Renal pelvis (tissue), 4 donors: ENCODE data around the gene SKIL. TPM values are rescaled to one million over a fixed set of nuclear protein-coding genes. Genes with fewer than 3 reads are reported as not detected.
"Not testable (repeated sequence)": the region's sequence is repeated elsewhere in the genome, so short reads cannot be mapped to it uniquely, and the experiment has no call there.

ENCODE experiments used
- DNase-seq: peaks from one replicate; pipeline ENCODE4 v3.0.0-alpha.2; 2013
- polyA plus RNA-seq, 3 donors: library from polyadenylated mRNA; unstranded; fragments of 120-200 nt; gene quantifications; one replicate each; pipeline ENCODE4 v1.2.1, GENCODE V29; 2013; ENCODE audit not compliant: insufficient read length in 3 of 3

The SKIL gene
- polyA plus RNA-seq, 3 donors: 32.1 to 50.8 (median 48.5) TPM

GRCh38 chr3:170343859-170344258, 13.7 kb upstream of the SKIL start:
- DNase-seq: not testable (repeated sequence)

GRCh38 chr3:170344971-170345370, 12.5 kb upstream of the SKIL start:
- no peak for DNase-seq

- no peak for DNase-seq
Measured at GRCh38 chr3:170346481-170347392, 10.8 kb upstream of the SKIL start.

- no peak for DNase-seq
Measured at GRCh38 chr3:170350515-170351413, 6.8 kb upstream of the SKIL start.

GRCh38 chr3:170352936-170353335, 4.6 kb upstream of the SKIL start:
- DNase-seq: no peak

GRCh38 chr3:170353485-170353884, 4.0 kb upstream of the SKIL start:
- no peak for DNase-seq

- DNase-seq: no peak
Measured at GRCh38 chr3:170354760-170355159, 2.8 kb upstream of the SKIL start.

GRCh38 chr3:170355738-170356595, 1.5 kb upstream of the SKIL start:
- DNase-seq: peak; percentile 57

- DNase-seq: peak; percentile 86
Measured at GRCh38 chr3:170356596-170357175, 829 bp upstream of the SKIL start.

GRCh38 chr3:170358042-170359010, 811 bp downstream of the SKIL start:
- DNase-seq: peak; percentile 73

- no peak for DNase-seq
Measured at GRCh38 chr3:170359178-170359704, 1.7 kb downstream of the SKIL start.

GRCh38 chr3:170360466-170360865, 3.0 kb downstream of the SKIL start:
- DNase-seq: no peak

- no peak for DNase-seq
Measured at GRCh38 chr3:170360916-170361315, 3.4 kb downstream of the SKIL start.

GRCh38 chr3:170361711-170362110, 4.2 kb downstream of the SKIL start:
- no peak for DNase-seq

- DNase-seq: no peak
Measured at GRCh38 chr3:170363471-170363994, 6.0 kb downstream of the SKIL start.

GRCh38 chr3:170364965-170365364, 7.5 kb downstream of the SKIL start:
- no peak for DNase-seq

GRCh38 chr3:170367797-170368196, 10.3 kb downstream of the SKIL start:
- no peak for DNase-seq

GRCh38 chr3:170368921-170369320, 11.4 kb downstream of the SKIL start:
- DNase-seq: no peak

GRCh38 chr3:170372190-170372879, 14.8 kb downstream of the SKIL start:
- DNase-seq: no peak
